ENCODE measurements around the gene GAS7. TPM values are rescaled to one million over a fixed set of nuclear protein-coding genes. Genes with fewer than 3 reads are reported as not detected.

The GAS7 gene
- total RNA-seq, 1 donor from 2014 or later, result 39.8 TPM

- intact Hi-C loops (cut with micrococcal nuclease), result no loop called here
- ChIA-PET CTCF (interaction anchor here (0.7 to 1.7 kb wide), 2 partner anchors 68 to 130 kb away, joined by 3 to 5 read pairs; no protein-coding TSS in a partner anchor), POLR2A (interaction anchor here (0.5 to 8.5 kb wide), 10 partner anchors 9 to 121 kb away, joined by 3 to 95 read pairs (median 6); no protein-coding TSS in a partner anchor)
- Mint-ChIP-seq H3K4me3 (peak overlapping the region; percentile 68), H3K9me3 (no peaks in the 10 kb centered on the region), H3K27me3 (no peaks in the 10 kb centered on the region), H3K36me3 (ENCODE audit: low read depth) (no peaks in the 10 kb centered on the region), H3K27ac (peak overlapping the region; percentile 78), H3K4me1 (peaks cover 61% of the 10 kb centered on the region)
- ATAC-seq (ENCODE audit: low read depth) (peak; percentile 7), DNase-seq (no peak)
- no peak for TF ChIP-seq CTCF (IDR thresholded peaks at IDR 0.05)
Measured at GRCh38 chr17:10050597-10051101, 147.8 kb downstream of the GAS7 start.

GRCh38 chr17:10048629-10049350 is 149.6 kb downstream of the GAS7 start:
- TF ChIP-seq CTCF (IDR thresholded peaks at IDR 0.05), result no peak
- no peaks in the 10 kb centered on the region for H3K27me3 Mint-ChIP-seq
- H3K4me1 Mint-ChIP-seq, result peaks cover 63% of the 10 kb centered on the region
- intact Hi-C loops (cut with micrococcal nuclease), result no loop called here
- H3K9me3 Mint-ChIP-seq, result no peaks in the 10 kb centered on the region
- no peak overlapping the region for H3K27ac Mint-ChIP-seq
- ATAC-seq (ENCODE audit: low read depth) (no peak), DNase-seq (no peak)
- ChIA-PET CTCF (no interaction called here), POLR2A (interaction anchor here (1.0 to 8.5 kb wide), 2 partner anchors 14 to 15 kb away, joined by 4 to 95 read pairs; no protein-coding TSS in a partner anchor)
- H3K4me3 Mint-ChIP-seq, result no peak overlapping the region
- no peaks in the 10 kb centered on the region for H3K36me3 Mint-ChIP-seq (ENCODE audit: low read depth)

- ATAC-seq (ENCODE audit: low read depth) (peak; percentile 39), DNase-seq (no peak)
- no peak for TF ChIP-seq CTCF (IDR thresholded peaks at IDR 0.05)
- Mint-ChIP-seq H3K4me3 (peak overlapping the region; percentile 65), H3K27ac (peak overlapping the region; percentile 78), H3K36me3 (ENCODE audit: low read depth) (no peaks in the 10 kb centered on the region), H3K9me3 (no peaks in the 10 kb centered on the region), H3K4me1 (peaks cover 61% of the 10 kb centered on the region), H3K27me3 (no peaks in the 10 kb centered on the region)
- intact Hi-C loops (cut with micrococcal nuclease), result no loop called here
- CTCF ChIA-PET, result interaction anchor here (1.6 kb wide), 1 partner anchor 13 kb away, joined by 3 read pairs; no protein-coding TSS in a partner anchor
- POLR2A ChIA-PET, result interaction anchor here (0.7 to 8.5 kb wide), 8 partner anchors 12 to 1924 kb away, joined by 3 to 95 read pairs (median 4); no protein-coding TSS in a partner anchor
Measured at GRCh38 chr17:10046786-10047785, 151.3 kb downstream of the GAS7 start.

GRCh38 chr17:10045871-10046658 is 152.3 kb downstream of the GAS7 start:
- Mint-ChIP-seq H3K9me3 (no peaks in the 10 kb centered on the region), H3K36me3 (ENCODE audit: low read depth) (no peaks in the 10 kb centered on the region), H3K27ac (peak overlapping the region; percentile 78), H3K27me3 (no peaks in the 10 kb centered on the region), H3K4me1 (peaks cover 61% of the 10 kb centered on the region), H3K4me3 (no peak overlapping the region)
- ATAC-seq (ENCODE audit: low read depth) (no peak), DNase-seq (no peak)
- intact Hi-C loops (cut with micrococcal nuclease), result no loop called here
- POLR2A ChIA-PET, result interaction anchor here (0.6 to 1.2 kb wide), 5 partner anchors 12 to 278 kb away, joined by 3 to 12 read pairs (median 3); no protein-coding TSS in a partner anchor
- CTCF ChIA-PET, result no interaction called here
- no peak for TF ChIP-seq CTCF (IDR thresholded peaks at IDR 0.05)
